Osteocyte (in vitro differentiated cells): ENCODE results near the gene RELB. TPM values are rescaled to one million over a fixed set of nuclear protein-coding genes. Genes with fewer than 3 reads are reported as not detected.

Experiments used
- DNase-seq: peaks from one replicate; pipeline ENCODE4 v3.0.0; 2021; ENCODE audit warnings: mixed read lengths; ENCODE audit not compliant: unreplicated experiment; ENCODE audit errors: extremely low spot score
- H3K27ac Mint-ChIP-seq: one replicate; pipeline ENCODE4 v1.8.0; 2021; ENCODE audit warnings: mild to moderate bottlenecking, mixed read lengths; ENCODE audit not compliant: unreplicated experiment
- H3K27me3 Mint-ChIP-seq: one replicate; pipeline ENCODE4 v1.8.0; 2021; ENCODE audit warnings: mixed read lengths; ENCODE audit not compliant: unreplicated experiment
- H3K36me3 Mint-ChIP-seq: one replicate; pipeline ENCODE4 v1.8.0; 2021; ENCODE audit warnings: mixed read lengths; ENCODE audit not compliant: unreplicated experiment
- H3K4me1 Mint-ChIP-seq: one replicate; pipeline ENCODE4 v1.8.0; 2021; ENCODE audit warnings: mixed read lengths; ENCODE audit not compliant: unreplicated experiment
- H3K4me3 Mint-ChIP-seq: one replicate; pipeline ENCODE4 v1.8.0; 2021; ENCODE audit warnings: mild to moderate bottlenecking, moderate library complexity, mixed read lengths; ENCODE audit not compliant: unreplicated experiment
- H3K9me3 Mint-ChIP-seq: one replicate; pipeline ENCODE4 v1.8.0; 2021; ENCODE audit warnings: mixed read lengths; ENCODE audit not compliant: unreplicated experiment
- total RNA-seq: library from RNA; stranded (reverse); gene quantifications from 2 replicates; pipeline ENCODE4 v1.2.1, GENCODE V29; 2021
- TF ChIP-seq, protein P1 (sequence below): fragments of 200-600 bp; sonication (generic); IDR thresholded peaks from 2 replicates; pipeline ENCODE4 v1.5.0; 2021; ENCODE audit warnings: antibody characterized with exemption, mild to moderate bottlenecking, moderate library complexity

RELB gene
- total RNA-seq, 1 donor from 2014 or later, result 15.1 TPM

- TF ChIP-seq, protein P1, sequence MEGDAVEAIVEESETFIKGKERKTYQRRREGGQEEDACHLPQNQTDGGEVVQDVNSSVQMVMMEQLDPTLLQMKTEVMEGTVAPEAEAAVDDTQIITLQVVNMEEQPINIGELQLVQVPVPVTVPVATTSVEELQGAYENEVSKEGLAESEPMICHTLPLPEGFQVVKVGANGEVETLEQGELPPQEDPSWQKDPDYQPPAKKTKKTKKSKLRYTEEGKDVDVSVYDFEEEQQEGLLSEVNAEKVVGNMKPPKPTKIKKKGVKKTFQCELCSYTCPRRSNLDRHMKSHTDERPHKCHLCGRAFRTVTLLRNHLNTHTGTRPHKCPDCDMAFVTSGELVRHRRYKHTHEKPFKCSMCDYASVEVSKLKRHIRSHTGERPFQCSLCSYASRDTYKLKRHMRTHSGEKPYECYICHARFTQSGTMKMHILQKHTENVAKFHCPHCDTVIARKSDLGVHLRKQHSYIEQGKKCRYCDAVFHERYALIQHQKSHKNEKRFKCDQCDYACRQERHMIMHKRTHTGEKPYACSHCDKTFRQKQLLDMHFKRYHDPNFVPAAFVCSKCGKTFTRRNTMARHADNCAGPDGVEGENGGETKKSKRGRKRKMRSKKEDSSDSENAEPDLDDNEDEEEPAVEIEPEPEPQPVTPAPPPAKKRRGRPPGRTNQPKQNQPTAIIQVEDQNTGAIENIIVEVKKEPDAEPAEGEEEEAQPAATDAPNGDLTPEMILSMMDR, result no peak
- Mint-ChIP-seq H3K9me3 (no peaks in the 10 kb centered on the region), H3K4me1 (peaks cover 18% of the 10 kb centered on the region), H3K4me3 (peak overlapping the region; percentile 56), H3K27me3 (no peaks in the 10 kb centered on the region), H3K27ac (no peak overlapping the region), H3K36me3 (peaks cover 30% of the 10 kb centered on the region)
- no peak for DNase-seq
These were observed 39.9 kb downstream of the RELB start for GRCh38 chr19:45041125-45041524.

GRCh38 chr19:45045671-45046353 lies 44.5 kb downstream of the RELB start:
- no peaks in the 10 kb centered on the region for H3K9me3 Mint-ChIP-seq
- no peak for DNase-seq
- no peak overlapping the region for H3K27ac Mint-ChIP-seq
- H3K36me3 Mint-ChIP-seq, result peaks cover 33% of the 10 kb centered on the region
- H3K4me3 Mint-ChIP-seq, result no peak overlapping the region
- TF ChIP-seq, protein P1, result no peak
- no peaks in the 10 kb centered on the region for H3K27me3 Mint-ChIP-seq
- H3K4me1 Mint-ChIP-seq, result peaks cover 8% of the 10 kb centered on the region

GRCh38 chr19:45046355-45046754 lies 45.1 kb downstream of the RELB start:
- Mint-ChIP-seq H3K36me3 (peaks cover 30% of the 10 kb centered on the region), H3K9me3 (no peaks in the 10 kb centered on the region), H3K27ac (no peak overlapping the region), H3K4me1 (peaks cover 5% of the 10 kb centered on the region), H3K4me3 (no peak overlapping the region), H3K27me3 (no peaks in the 10 kb centered on the region)
- TF ChIP-seq, protein P1, result no peak
- DNase-seq, result no peak

GRCh38 chr19:45047188-45047797 lies 46.0 kb downstream of the RELB start:
- Mint-ChIP-seq H3K27me3 (no peaks in the 10 kb centered on the region), H3K9me3 (no peaks in the 10 kb centered on the region), H3K27ac (no peak overlapping the region), H3K4me1 (peaks cover 4% of the 10 kb centered on the region), H3K4me3 (no peak overlapping the region), H3K36me3 (peaks cover 26% of the 10 kb centered on the region)
- DNase-seq, result no peak
- TF ChIP-seq, protein P1, result no peak

- peak overlapping the region; percentile 13 for H3K27ac Mint-ChIP-seq
- no peak for DNase-seq
- H3K36me3 Mint-ChIP-seq, result peaks cover 28% of the 10 kb centered on the region
- TF ChIP-seq, protein P1, result no peak
- no peak overlapping the region for H3K4me3 Mint-ChIP-seq
- no peaks in the 10 kb centered on the region for H3K9me3 Mint-ChIP-seq
- peaks cover 4% of the 10 kb centered on the region for H3K4me1 Mint-ChIP-seq
- no peaks in the 10 kb centered on the region for H3K27me3 Mint-ChIP-seq
These were observed 47.9 kb downstream of the RELB start for GRCh38 chr19:45049073-45049736.
